H1 (cell line): ENCODE results near the gene C2CD4C.

Experiments used
- CTBP2 ChIP-seq: IDR thresholded peaks from 2 replicates; pipeline ENCODE4 v1.7.0; 2011; ENCODE audit warnings: borderline replicate concordance, mild to moderate bottlenecking, moderate library complexity, mixed read lengths, low read length; ENCODE audit not compliant: insufficient read depth, insufficient read length
- CTCF ChIP-seq, 3 experiments: IDR thresholded peaks; 1 replicate in 2 of 3; 2 replicates in 1 of 3; pipeline versions ENCODE4 v1.5.1 to v1.6.1; 2011; ENCODE audit warnings: low read length in 3 of 3, mild to moderate bottlenecking in 3 of 3, inconsistent platforms in 2 of 3, low read depth in 1 of 3, moderate library complexity in 1 of 3; ENCODE audit not compliant: insufficient read depth in 1 of 3; ENCODE audit errors: control extremely low read depth in 1 of 3
- EP300 ChIP-seq, 2 experiments: IDR thresholded peaks; 1 replicate in 1 of 2; 2 replicates in 1 of 2; pipeline ENCODE4 v1.6.1; 2011 to 2012; ENCODE audit warnings: low read depth in 2 of 2, low read length in 2 of 2, mild to moderate bottlenecking in 2 of 2, borderline replicate concordance in 1 of 2, inconsistent platforms in 1 of 2, moderate library complexity in 1 of 2
- EZH2 ChIP-seq: fragments of 200-600 bp; sonication (generic); IDR thresholded peaks from 2 replicates; pipeline ENCODE4 v1.7.1; 2012; ENCODE audit warnings: low read depth, mild to moderate bottlenecking, moderate library complexity, low read length, inconsistent platforms; ENCODE audit not compliant: severe bottlenecking
- GABPA ChIP-seq: IDR thresholded peaks from 2 replicates; pipeline ENCODE4 v1.6.1; 2011; ENCODE audit warnings: mild to moderate bottlenecking, low read length, moderate library complexity, borderline replicate concordance; ENCODE audit not compliant: insufficient read depth
- JUN ChIP-seq: IDR thresholded peaks from 2 replicates; pipeline ENCODE4 v1.6.1; 2011; ENCODE audit warnings: low read depth, mild to moderate bottlenecking, improper control_type of control experiment, low read length
- MAX ChIP-seq: IDR thresholded peaks from 2 replicates; pipeline ENCODE4 v1.6.1; 2012; ENCODE audit warnings: inconsistent platforms
- POLR2A ChIP-seq, 2 experiments: IDR thresholded peaks; 1 replicate in 1 of 2; 2 replicates in 1 of 2; pipeline ENCODE4 v1.6.1; 2011; ENCODE audit warnings: low read depth in 2 of 2, low read length in 2 of 2, mild to moderate bottlenecking in 2 of 2; ENCODE audit errors: control extremely low read depth in 1 of 2
- RAD21 ChIP-seq, 2 experiments: IDR thresholded peaks in 1 of 2; conservative IDR thresholded peaks in 1 of 2; 2 replicates each; pipeline ENCODE4 v1.6.1; 2011; ENCODE audit warnings: low read depth in 2 of 2, low read length in 2 of 2, improper control_type of control experiment in 1 of 2, inconsistent platforms in 1 of 2, mild to moderate bottlenecking in 1 of 2, moderate library complexity in 1 of 2
- TBP ChIP-seq: IDR thresholded peaks from 2 replicates; pipeline ENCODE4 v1.6.1; 2011; ENCODE audit warnings: low read depth, low read length, improper control_type of control experiment
- ZNF274 ChIP-seq: IDR thresholded peaks from 2 replicates; pipeline ENCODE4 v1.7.0; 2012; ENCODE audit warnings: low read length, borderline replicate concordance; ENCODE audit errors: extremely low read depth

- TF ChIP-seq MAX = no peak
- no peak for TF ChIP-seq POLR2A (IDR thresholded peaks at IDR 0.05; ENCODE audit: control extremely low read depth in 1 of 2, low read depth in 2 of 2, low read length in 2 of 2)
- TF ChIP-seq CTCF (IDR thresholded peaks at IDR 0.05; ENCODE audit: control extremely low read depth in 1 of 3, insufficient read depth in 1 of 3, low read depth in 1 of 3, low read length in 3 of 3) = no peak
- no peak for TF ChIP-seq EZH2
- no peak for TF ChIP-seq GABPA
- no peak for TF ChIP-seq RAD21 (IDR thresholded peaks at IDR 0.05 in 1 of 2, conservative IDR thresholded peaks at IDR 0.05 in 1 of 2; ENCODE audit: low read depth in 2 of 2, low read length in 2 of 2)
- TF ChIP-seq TBP = no peak
- no peak for TF ChIP-seq CTBP2
- TF ChIP-seq ZNF274 = no peak
- no peak for TF ChIP-seq JUN
- no peak for TF ChIP-seq EP300 (IDR thresholded peaks at IDR 0.05; ENCODE audit: borderline replicate concordance in 1 of 2, low read depth in 2 of 2, low read length in 2 of 2)
These were observed 24.2 kb downstream of the C2CD4C start for GRCh38 chr19:384799-385169.
